GM21367 (cell line): ENCODE data around the gene BCL2L13.
"Not testable (repeated sequence)": the region's sequence is repeated elsewhere in the genome, so short reads cannot be mapped to it uniquely, and the experiment has no call there.

Experiments
- ATAC-seq: cut with Tn5 transposase; IDR thresholded peaks from one replicate; pipeline ENCODE4 v1.9.1; 2021; ENCODE audit not compliant: unreplicated experiment

BCL2L13 gene

GRCh38 chr22:17634696-17635095 lies 3.9 kb upstream of the BCL2L13 start:
- ATAC-seq = no peak

DNA sequence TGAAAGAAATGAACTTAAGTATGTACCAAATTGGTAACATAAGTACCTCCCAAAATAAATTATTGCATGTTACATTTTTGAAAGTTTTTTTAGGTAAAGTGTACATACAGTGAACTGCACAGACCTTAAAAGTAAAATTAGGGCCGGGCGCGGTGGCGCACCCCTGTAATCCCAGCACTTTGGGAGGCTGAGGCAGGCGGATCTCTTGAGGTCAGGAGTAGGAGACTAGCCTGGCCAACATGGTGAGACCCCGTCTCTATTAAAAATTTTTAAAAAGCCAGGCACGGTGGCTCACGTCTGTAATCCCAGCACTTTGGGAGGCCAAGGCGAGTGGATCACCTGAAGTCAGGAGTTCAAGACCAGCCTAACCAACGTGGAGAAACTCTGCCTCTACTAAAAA lies 1.7 kb upstream of the BCL2L13 start:
- ATAC-seq = not testable (repeated sequence)

DNA sequence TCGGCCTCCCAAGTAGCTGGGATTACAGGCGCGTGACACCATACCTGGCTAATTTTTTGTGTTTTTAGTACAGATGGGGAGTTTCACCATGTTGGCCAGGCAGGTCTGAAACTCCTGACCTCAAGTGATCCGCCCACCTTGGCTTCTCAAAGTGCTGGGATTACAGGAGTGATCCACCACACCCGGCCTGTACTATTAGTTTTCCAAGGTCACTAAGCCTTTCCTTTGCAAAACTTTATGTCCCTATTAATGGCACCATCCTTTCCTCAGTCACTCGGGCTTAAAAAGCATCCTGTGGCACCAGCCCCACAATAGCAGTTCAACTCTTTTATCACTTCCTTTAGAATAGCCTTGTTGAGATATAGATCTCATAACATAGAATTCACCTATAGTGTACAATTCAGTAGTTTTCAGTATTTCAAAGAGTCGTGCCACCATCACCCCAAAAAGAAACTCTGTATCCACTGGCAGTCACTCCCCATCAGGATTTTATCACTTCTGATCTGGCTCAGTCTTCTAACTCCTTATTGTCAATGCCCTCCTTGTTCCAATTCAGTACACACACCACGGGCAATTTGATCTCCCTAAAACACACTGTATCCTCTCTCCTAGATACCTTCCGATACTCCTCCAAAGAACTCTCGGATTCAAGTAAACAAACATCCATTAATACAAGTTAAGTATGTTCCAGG lies 921 bp upstream of the BCL2L13 start:
- ATAC-seq = no peak

- ATAC-seq = no peak
Observed at GRCh38 chr22:17638182-17638431, 450 bp upstream of the BCL2L13 start.

GRCh38 chr22:17639247-17639741 lies 737 bp downstream of the BCL2L13 start:
- ATAC-seq = no peak

DNA sequence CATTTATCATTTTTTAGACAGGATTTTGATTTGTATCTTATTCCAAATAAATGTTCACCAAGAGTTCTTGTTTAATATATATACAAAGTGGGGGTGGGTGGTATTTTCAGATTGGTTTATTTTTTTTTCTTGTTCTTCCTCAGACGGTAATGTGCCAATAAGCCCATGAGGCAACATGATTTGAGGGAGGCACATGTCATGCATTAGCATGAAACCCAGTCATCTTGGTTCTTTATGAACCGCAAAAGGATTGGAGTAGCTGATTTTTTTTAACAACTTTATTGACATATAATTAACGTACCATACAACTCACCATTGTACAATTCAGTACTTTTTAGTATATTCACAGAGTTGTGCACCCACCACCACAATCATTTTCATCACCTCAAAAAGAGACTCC lies 2.7 kb downstream of the BCL2L13 start:
- ATAC-seq = no peak

DNA sequence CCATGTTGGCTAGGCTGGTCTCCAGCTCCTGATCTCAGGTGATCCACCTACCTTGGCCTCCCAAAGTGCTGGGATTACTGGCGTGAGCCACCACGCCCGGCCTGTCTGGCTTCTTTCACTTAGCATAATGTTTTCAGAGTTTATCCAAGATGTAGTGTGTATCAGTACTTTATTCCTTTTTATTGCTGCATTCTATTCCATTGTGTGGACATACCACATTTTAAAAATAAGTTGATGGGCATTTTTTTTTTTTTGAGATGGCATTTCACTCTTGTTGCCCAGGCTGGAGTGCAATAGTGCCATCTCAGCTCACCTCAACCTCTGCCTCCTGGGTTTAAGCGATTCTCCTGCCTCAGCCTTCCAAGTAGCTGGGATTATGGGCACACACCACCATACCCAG lies 3.8 kb downstream of the BCL2L13 start:
- not testable (repeated sequence) for ATAC-seq

- ATAC-seq = no peak
Observed at GRCh38 chr22:17647452-17647851, 8.9 kb downstream of the BCL2L13 start.

DNA sequence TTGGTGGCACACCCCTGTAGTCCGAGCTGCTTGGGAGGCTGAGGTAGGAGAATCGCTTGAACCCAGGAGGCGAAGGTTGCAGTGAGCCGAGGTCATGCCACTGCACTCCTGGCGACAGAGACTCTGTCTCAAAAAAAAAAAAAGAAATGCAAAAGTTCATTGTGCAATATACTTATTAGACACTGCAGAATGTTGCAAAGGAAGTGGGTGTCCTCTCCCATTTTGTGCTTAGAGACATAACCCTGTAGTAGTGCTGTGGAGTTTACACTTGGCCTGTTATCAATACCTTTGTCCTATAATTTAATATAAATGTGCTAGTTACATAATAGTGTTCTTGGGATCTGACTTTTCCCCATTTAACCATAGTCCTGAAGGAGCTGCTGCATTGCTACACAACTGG lies 9.4 kb downstream of the BCL2L13 start:
- ATAC-seq = no peak

GRCh38 chr22:17648569-17648968 lies 10.0 kb downstream of the BCL2L13 start:
- no peak for ATAC-seq

GRCh38 chr22:17655289-17655688 lies 16.7 kb downstream of the BCL2L13 start:
- ATAC-seq = no peak

DNA sequence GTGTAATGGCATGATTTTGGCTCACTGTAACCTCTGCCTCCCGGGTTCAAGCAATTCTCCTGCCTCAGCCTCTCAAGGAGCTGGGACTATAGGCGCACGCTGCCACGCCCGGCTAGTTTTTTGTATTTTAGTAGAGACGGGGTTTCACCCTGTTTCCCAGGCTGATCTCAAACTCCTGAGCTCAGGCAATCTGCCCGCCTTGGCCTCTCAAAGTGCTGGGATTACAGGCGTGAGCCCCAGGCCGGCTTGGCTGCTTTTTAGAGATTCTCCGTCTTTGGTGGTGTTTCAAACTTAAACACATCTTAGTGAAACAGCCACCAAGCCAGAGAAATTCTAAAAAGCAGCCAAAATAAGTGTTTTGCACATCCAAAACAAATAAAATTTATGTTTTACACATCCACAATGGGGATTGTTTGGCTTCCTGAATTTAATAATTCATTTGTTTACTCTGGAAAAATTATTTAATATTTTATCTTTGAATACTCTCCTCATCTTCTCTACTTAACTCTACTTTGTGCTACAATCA lies 18.4 kb downstream of the BCL2L13 start:
- no peak for ATAC-seq

- ATAC-seq = no peak
Observed at GRCh38 chr22:17664414-17665055, 26.0 kb downstream of the BCL2L13 start.

GRCh38 chr22:17665248-17665647 lies 26.7 kb downstream of the BCL2L13 start:
- no peak for ATAC-seq

DNA sequence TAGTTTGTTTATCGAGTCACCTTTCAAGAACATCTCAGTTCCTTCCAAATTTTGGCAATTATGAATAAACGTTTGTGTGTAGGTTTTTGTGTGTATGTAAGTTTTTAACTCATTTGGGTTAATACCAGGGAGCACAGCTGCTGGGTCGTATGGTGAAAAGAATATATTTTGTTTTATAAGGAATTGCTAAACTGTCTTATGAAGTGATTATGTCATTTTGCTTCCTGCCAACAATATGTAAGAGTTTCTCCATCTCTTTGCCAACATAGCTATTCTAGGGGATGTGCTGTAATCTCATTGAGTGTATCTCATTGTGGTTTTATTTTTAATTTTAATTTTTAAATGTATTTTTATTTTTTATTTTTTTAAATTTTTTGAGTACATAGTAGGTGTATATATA lies 27.3 kb downstream of the BCL2L13 start:
- no peak for ATAC-seq

DNA sequence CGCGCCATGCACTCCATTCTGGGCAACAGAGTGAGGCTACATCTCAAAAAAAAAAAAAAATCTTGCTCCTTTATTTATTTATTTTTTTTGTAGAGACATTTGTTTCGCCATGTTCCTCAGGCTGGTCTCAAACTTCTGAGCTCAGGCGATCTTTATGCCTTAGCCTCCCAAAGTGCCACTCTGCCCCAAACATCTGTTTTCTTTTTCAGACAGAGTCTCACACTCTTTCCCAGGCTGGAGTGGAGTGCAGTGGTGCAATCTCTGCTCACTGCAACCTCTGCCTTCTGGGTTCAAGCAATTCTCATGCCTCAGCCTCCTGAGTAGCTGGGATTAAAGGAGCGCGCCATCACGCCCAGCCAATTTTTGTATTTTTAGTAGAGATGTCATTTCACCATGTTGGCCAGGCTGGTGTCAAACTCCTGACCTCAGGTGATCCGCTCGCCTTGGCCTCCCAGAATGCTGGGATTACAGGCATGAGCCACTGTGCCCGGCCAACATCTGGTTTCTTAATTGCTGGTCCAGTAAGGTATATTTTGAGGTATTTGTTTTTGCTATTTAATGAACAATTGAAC lies 33.0 kb downstream of the BCL2L13 start:
- ATAC-seq = not testable (repeated sequence)

GRCh38 chr22:17672417-17672991 lies 33.9 kb downstream of the BCL2L13 start:
- ATAC-seq = no peak

GRCh38 chr22:17674152-17674551 lies 35.6 kb downstream of the BCL2L13 start:
- ATAC-seq = no peak

- ATAC-seq = no peak
Observed at GRCh38 chr22:17675584-17675983, 37.0 kb downstream of the BCL2L13 start.

DNA sequence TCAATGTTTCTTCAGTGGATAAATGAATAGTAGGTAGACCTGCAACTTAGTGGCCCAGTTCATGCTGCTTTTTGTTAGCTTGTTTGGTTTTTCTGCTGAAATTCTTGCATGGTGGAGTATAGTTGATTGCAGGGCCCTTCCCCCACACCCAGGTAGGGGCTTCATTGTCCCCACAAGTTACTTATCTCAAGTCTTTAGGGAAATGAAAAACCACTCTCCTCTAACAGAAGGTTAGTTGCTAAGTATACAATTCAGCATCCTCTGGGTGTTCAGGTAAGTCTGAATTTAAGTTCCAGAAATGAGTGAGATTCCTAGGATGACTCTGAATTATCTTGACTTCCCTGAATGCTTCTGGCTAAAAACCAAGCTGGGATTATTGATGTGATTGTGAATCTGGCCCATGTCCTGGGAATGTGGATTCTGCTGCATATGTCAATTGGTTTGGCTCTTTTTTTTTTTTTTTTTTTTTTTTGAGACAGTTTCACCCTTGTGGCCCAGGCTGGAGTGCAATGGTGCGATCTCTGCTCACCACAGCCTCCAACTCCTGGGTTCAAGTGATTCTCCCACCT lies 40.3 kb downstream of the BCL2L13 start:
- no peak for ATAC-seq

- ATAC-seq = no peak
Observed at GRCh38 chr22:17684245-17684644, 45.7 kb downstream of the BCL2L13 start.

- ATAC-seq = no peak
Observed at GRCh38 chr22:17692841-17693240, 54.3 kb downstream of the BCL2L13 start.
